Measurements from ENCODE around the gene CEP83.

Gene CEP83

DNA sequence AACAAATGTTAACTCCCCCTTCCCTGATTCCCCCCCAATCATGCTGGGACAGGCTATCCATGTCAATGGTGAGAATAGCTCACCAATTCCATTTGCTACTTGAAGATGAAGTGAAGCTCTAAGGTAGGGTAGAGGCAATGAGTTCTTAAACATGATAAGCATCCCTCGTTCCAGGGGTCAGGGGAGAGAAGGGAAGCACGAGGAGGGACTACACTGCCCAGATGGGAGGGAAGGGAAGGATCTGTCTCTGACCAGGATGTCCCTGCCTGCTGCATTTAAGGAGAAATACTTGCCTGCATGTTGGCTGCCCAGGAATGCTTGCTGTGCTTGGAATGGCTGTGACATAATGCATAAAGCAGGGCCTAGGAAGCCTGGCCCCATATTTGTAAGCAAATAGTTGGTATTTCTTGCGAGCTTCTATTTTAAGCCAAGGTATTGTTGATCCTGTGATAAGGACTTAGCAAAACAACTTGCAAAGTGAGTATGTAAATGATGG is 155.1 kb downstream of the CEP83 start:
- DNase-seq (ENCODE audit: low spot score) = no peak

GRCh38 chr12:94304012-94304411 is 155.7 kb downstream of the CEP83 start:
- DNase-seq (ENCODE audit: low spot score) = no peak

DNA sequence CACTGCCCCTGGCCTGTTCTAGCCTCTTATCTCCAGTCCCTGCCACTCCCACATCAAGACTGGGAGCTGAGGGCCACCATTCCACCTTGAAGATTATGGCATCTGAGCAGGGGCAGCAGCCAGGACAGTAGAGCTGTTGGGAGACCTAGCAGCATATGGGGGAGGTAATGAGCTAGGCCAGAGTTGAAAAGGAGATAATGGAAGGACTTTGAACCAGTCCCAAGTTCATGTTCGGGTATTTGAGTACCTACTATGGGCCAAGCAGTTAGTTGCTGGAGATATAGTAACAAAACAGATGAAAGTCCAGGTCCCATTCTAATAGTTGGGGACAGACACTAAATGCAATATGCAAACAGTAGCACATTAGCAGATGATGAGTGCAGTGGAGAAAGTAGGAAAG is 159.8 kb downstream of the CEP83 start:
- no peak for DNase-seq (ENCODE audit: low spot score)

- DNase-seq (ENCODE audit: low spot score) = no peak
Measured at GRCh38 chr12:94297876-94298505, 161.7 kb downstream of the CEP83 start.

GRCh38 chr12:94297096-94297699 is 162.5 kb downstream of the CEP83 start:
- no peak for DNase-seq (ENCODE audit: low spot score)

DNA sequence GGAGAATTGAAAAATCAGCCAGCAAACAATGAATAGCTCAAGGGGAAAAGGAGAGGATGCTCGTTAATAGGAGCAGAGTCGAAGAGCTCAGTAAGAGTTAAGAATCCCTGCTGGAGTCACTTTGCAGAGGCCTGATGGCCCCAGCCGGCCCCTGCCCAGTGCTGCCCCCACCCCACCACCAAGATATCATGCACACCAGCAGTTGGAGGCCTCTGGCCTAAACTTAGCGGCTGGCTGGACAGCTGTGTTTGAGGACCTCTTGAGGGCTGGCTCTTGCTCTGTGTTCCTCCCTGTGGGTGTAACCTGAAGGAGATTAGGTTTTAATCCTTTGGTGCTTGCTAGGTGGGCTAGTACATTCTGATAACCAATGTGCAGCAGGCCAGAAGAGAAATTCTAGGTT is 169.3 kb downstream of the CEP83 start:
- no peak for DNase-seq (ENCODE audit: low spot score)

GRCh38 chr12:94289461-94290312 is 170.0 kb downstream of the CEP83 start:
- peak; percentile 76 for DNase-seq (ENCODE audit: low spot score)

DNA sequence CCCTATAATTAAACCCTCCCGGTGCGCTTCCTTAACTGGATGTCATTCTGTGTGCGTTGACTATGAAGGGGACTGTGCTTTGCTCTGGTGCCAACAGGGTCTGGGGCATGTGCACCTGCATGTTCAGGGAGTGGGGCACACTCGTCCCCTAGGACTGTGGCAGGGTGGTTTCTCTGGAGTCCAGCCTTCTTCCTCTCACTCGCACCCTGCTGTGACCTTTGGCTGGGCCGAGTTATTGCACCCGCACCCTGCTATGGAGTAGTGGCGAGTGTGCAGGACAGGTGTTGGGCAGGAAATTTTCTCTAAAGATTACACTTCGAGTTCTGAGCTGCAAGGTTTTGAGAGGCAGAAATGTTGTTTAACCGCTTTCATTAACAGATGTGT is 172.4 kb downstream of the CEP83 start:
- no peak for DNase-seq (ENCODE audit: low spot score)

GRCh38 chr12:94286583-94287244 is 173.0 kb downstream of the CEP83 start:
- no peak for DNase-seq (ENCODE audit: low spot score)

- no peak for DNase-seq (ENCODE audit: low spot score)
Measured at GRCh38 chr12:94285943-94286582, 173.6 kb downstream of the CEP83 start.

GRCh38 chr12:94284859-94285258 is 174.8 kb downstream of the CEP83 start:
- DNase-seq (ENCODE audit: low spot score) = no peak

- no peak for DNase-seq (ENCODE audit: low spot score)
Measured at GRCh38 chr12:94284046-94284445, 175.6 kb downstream of the CEP83 start.

GRCh38 chr12:94282675-94283074 is 177.0 kb downstream of the CEP83 start:
- no peak for DNase-seq (ENCODE audit: low spot score)

DNA sequence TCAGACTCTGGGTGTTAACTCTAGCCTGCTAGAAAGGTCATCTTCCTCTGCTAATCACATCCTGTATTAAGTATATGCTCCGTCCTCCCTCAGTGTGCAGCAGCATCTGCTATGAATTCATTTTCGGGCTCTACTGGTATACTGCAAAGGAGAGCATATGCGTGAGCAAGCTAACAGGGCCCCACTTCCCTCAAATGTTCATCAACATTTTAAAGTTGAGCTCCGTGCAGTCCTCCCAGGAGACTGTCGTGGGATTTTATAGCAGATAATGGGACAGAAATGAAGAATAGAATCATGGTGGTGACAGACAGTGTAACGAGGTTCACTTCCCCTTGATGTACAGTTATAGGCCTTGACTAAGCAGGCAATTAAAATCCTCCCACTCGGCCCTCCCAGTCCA is 179.6 kb downstream of the CEP83 start:
- DNase-seq (ENCODE audit: low spot score) = no peak

GRCh38 chr12:94277426-94278000 is 182.2 kb downstream of the CEP83 start:
- DNase-seq (ENCODE audit: low spot score) = no peak

DNA sequence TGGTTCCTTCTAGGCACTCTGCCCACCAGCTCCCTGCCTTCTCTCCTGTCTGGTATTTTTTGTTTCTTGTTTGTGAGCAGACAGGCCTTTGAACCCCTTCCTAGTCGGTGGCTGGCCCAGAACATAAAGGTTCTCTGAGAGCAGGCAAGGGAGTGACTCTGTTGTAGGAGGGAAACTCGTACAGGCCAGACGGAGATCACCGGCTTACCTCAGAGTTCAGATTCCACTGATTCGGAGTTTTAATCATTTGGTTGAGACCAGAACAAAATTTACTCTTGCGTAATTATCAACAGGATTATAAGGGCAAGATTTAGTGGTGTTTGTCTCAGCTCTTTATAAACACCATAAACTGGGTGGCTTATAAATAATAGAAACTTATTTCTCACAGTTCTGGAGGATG is 182.9 kb downstream of the CEP83 start:
- DNase-seq (ENCODE audit: low spot score) = no peak

GRCh38 chr12:94273272-94273671 is 186.4 kb downstream of the CEP83 start:
- no peak for DNase-seq (ENCODE audit: low spot score)

- no peak for DNase-seq (ENCODE audit: low spot score)
Measured at GRCh38 chr12:94272280-94272679, 187.4 kb downstream of the CEP83 start.

- DNase-seq (ENCODE audit: low spot score) = no peak
Measured at GRCh38 chr12:94271351-94271750, 188.3 kb downstream of the CEP83 start.

DNA sequence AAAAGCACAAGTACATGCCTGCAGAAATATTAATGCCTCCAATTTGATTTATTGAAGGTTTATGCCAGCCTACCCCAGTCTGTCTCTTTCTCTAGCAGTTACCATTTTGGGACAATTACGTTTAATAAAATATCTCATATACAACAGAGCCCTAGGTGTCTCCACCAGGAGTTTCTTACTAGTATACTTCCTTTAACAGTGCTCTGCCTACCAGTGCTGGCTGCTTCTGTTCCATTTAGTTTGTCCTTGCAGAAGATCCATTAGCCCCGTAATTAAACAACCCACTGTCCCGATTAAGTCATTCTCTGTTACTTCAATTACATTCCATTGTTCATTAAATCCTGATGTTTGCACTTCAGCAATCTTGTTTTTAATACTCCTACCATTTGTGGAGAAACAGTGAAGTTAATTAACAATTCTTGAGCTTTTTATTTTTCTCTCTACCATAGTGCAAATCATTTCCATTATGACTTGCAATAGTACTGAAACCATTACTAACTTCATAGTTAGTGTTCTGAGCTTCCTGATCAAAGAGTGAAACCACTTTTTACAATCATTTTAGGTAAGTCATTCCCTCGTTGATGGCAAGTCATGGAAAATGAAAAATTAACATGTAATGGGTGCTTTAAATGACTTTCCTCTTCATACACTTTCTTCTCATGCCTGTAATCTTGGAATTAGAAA is 190.2 kb downstream of the CEP83 start:
- DNase-seq (ENCODE audit: low spot score) = no peak

DNA sequence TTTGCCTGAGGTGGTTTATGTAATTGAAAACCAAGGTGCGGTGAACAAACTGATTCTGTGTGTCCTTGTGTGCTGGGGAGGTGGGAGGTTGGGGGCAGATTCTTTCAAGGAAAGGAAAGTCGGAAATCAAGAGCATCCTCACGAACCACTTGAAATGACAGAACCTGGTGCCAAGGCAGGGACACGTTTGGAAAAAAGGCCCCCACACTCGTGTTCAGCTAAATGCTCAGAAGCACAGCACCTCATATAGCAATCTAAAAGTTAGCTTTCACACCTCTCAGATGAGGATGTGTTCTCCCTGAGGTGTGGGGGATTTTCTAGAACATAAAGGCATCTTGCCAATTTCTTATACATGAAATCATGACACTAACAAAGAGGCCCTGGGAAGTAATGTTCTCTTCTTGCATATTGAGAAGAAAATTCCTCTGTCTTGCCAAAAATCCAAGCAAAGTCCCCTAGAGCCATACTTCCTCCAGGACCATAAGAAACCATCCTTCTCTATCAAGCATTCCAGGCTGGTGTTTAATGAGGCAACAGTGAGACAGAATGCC is 191.7 kb downstream of the CEP83 start:
- DNase-seq (ENCODE audit: low spot score) = no peak
